Anterior cingulate cortex (tissue), 58 donors: ENCODE results near the gene CREG1.

ENCODE experiments used
- DNase-seq, 58 donors: peaks; one replicate each; lab custom pipeline; 2025; lab: John Stamatoyannopoulos, UW

CREG1 gene

DNA sequence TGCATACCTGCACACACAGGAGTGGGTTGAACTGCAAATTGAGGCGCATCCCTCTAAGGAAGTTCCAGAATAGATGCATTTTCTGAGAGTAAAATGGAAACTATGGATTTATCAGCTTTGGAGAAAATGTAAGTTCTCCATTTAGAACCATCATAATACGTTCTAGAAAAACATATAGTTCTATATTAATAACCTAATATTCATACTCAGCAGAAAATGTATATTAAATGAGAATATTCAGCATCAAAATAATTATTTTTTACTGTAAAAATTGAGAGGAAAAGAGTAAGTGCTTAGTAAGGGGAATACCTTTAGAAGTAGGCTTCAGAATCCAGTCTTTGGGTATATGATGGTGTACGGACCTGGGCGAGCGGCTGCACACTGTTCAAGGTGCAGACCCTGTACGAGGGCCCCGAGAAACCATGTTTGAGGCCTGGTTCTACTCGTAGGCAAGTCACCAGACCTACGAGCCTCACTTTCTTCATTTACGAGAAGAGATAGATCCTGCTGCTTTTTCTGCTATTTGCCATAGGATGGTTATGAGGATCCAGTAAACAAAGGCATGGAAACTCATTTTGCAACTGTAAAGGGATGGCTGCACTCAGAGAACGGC is 42.1 kb downstream of the CREG1 start:
- no peak for DNase-seq

DNA sequence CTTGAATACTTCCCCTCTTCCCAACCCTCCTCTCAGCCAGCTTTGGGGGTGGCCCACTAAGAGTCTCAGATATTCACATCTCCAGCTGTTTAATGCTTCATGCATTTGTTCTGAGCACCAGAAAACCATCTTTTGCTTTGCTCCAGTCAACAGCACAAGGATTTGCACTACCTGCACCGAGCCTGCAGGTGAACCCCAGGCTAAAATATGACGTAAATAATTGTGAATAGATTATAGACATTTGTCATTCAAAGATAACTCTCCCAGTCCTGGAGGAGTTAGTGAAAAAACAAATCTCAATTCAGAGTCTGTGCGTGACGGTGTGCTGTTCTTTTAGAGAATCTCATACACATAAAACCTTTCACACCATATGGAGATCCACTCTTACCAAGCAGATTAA is 42.7 kb downstream of the CREG1 start:
- DNase-seq: no peak

DNA sequence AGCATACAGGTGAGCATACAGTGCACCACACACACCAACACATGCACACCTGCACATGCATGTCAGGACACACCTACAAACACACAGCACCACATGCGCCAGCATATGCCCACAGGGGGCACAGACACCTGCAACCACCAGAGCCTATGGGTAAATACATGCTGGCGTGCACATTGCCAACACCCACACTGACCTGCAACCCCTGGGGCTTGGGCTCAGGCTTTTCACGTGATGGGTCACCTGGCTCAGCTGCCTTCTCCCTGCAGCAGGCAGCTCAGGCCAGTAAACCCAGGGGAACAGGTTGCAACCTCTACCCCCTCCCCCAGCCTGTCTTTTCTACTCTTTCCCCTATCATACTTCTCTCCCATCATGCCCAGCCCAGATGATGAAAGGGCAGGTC is 43.3 kb downstream of the CREG1 start:
- no peak for DNase-seq

DNA sequence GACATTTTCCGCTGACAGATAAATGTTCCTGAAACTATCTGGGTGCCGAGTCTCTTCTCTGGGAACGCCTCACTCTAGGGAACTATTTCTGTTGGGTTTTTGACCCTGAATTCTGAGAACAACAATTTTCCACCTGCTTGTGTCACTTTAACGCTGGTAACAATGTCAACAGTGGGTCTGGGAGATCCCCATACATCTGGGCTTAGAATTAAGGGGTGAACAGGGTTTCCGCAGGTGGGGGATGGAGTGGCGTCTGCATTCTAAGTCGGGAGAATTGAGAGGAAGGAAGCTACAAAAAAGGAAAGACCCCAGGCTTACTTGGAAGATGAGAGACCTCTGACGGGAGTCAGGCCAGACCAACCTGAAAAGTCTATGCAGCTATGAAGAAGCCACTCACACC is 44.0 kb downstream of the CREG1 start:
- no peak for DNase-seq

DNA sequence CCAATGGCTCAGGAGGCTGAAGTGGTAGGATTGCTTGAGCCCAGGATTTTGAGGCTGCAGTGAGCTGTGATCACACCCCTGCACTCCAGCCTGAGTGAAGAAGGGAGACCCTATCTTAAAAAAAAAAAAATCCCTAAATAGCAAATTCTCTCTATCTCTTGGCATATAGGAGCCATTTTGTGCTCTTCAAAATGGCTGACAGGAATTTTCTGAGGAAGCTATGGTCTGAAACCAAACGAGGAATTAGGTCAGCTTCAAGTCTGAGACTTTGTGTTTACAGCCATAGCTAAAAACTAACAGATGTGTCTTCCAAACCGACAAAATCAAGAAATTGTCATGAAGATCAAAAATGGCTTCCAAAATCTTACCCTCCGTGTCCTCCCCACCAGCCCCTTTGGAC is 45.8 kb downstream of the CREG1 start:
- no peak for DNase-seq

DNA sequence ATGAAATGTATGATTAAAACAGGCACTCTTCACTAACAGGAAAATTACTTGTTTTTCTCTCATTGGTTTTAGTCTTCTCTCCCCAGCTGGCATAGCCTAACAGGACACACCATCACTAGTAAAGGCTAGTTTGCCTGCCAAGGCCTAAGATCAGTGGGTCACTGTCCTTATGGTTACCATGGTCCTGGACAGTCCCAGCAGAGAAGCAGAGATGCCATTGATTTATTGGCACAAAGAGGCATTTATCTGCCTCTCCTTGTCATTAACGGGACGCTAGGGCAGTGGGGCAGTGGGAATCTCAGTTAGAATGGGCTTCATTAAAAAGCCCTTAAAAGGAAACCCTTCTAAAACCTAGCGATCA is 49.1 kb downstream of the CREG1 start:
- no peak for DNase-seq

DNA sequence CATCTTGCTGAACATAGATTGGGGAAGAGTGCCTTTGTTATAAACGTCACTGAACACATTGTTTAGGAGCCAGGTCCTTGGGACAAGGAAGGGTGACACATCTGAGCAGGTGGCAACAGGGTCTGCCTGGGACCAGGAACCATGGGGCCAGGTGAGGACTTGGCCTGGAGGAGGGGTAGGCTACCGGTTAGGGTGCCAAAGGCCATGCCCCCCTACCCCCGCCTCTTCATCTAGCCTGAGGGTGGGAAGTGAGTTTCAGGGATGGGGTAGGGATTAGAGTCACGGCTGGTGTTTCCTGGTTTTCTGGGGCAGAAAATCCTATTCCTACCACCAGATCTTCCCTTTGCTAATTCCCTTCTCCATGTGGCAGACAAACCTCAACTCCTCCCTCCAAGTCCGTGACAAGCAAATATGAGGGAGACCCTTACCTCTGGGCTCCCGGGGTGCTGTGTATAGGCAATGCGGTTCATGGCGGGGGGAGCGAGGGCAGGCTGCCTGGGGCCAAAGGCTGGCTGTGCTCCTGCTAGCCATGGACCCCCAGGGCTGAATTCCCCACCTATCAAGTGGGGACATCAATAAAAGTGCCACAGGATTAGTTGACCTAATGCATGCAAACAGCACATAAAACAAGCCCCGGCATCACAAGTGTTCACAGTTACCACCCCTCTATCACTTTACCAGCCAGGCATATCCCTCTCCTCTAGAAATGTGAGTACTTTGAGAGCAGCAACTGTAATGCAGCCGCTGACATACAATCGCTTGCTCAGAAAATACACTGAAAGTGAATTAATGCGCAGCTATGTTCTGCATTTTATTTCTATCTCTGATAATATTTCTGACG is 49.7 kb downstream of the CREG1 start:
- no peak for DNase-seq

DNA sequence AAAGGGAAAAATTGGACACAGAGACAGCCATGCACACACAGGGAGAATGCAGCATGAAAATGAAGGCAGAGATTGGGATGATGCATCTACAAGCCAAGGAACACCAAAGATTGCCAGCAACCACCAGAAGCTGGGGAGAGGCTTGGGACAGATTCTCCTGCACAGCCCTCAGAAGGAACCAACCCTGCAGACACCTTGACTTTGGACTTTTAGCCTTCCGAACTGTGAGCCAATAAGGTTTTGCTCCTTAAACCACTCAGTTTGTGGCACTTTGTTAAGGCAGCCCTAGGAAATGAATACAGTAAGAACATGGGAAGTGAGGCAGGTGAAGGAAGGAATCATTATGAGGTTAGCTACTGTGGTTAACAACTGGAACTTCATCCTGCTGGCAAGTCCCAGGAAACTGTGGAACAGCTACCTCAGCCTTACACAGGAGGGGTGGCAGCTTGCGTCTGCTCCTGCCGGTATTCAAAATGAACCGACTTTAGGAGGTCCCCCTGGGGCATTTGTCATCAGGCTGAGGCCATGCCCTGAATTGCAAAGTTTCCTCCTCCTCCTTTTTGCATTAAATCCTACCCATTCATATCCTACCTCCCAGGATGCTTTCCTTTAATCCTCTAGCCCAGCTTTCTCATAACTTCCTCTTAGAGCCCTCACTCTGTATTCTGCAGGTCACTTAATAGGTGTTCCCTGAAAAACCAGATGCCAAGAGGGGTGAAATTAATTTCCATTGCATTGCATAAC is 50.7 kb downstream of the CREG1 start:
- DNase-seq: no peak

DNA sequence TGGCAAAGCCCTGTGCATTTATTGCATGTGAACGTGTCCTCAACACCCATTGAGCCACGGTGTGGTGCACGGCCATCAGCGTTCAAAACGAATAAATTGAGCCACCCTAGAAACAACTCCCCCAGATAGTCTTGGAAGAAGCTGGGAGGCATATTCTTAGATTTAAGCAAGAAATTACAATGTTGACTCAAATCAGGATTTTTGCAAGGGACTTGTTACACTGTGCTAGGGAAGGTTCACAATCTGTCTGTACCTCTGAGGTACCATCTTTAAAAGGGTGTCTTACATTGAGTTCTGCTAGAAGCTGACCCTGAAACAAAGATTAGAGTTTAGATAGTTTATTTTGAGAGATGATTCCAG is 51.4 kb downstream of the CREG1 start:
- DNase-seq: no peak

DNA sequence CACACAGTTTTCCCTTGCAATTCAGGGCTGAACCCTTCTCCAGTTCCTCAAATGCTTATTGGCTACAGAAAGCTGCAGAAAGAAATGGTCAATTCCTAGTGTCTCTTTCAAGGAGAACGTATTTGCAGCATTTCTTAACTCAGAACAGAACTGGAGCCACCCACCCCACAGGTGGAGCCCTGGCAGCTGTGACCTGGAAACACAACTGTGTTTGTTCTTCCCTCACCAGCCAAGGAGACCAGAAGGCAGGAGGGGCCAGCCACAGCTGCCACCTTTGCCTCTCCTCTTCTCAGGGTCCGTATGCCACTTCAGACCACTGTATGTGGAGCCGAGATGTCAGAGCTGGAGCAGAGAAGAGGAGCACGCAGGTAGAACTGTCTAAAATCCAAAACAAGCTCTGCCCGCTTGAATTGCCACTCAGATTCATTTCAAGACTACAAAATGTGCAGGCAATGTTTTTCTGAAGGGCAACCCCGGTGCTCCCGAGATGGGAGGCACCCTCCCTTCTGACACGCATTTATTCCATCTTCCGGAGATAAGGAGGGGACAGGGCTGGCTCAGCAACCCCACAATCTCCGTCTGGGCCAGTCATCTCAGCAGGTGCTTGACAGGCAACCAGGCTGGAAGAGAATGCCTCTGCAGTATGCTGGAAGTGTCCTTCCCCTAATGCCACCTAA is 51.9 kb downstream of the CREG1 start:
- DNase-seq: no peak

DNA sequence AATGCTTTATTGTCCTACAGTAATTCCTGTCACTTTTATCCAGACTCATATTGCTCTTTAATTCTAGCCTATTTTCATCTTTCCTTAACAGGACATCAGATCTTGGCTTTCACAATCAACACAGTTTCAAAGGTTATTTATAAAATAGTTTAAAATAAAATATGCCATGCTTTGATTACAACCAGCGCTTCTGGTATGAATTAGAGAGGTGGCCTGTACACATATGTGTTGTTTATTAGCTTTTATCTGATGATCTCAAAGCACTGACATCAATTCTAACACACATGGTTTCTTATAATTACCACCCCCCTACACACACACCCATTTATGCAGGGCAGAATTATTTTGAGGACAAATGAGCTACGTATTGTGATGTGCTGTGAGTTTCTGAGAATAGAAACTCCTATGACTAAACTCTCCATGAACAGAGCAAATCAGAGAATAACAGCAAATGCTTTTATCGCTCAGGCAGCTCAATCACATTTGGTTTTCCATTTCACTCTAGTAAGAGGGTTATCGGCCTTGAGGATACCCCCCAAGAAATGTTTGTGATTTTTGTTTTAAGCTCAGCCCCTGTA is 53.2 kb downstream of the CREG1 start:
- DNase-seq: no peak

DNA sequence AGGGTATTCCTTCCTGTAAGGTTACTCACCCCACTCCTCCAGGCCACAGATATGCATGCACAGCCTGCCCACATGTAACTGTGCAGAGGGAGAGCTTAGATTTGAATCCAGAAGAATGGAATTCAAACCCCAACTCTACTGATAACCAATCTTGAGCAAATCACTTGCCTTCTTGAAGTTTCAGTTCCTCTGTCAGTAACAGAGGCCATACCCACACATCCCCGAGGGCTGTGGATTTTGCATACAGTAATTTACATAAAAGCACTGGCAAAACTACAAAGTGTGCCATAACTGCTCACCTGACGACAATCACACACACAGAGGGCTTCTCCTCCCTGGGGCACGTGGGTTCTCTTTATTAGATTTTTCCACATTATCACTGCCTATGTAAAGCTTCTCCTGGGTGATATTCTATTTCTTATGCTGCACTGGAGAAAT is 53.9 kb downstream of the CREG1 start:
- DNase-seq: no peak

DNA sequence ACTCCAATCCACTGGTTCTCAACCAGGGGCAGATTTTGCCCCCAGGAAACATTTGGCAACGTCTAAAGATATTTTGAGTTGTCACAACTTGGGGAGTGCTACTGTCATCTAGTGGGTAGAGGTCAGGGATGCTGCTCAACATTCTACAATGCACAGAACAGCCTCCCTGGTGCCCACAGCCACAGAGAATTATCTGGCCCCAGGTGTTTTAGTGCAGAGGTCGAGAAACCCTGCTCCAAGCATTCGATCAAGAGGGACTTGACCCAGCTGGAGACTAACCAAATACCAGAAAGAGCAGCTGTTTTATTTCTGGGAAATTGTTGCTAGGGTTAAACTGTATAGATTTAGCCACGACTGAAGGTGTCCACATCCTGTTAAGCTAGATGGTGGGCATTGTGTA is 54.5 kb downstream of the CREG1 start:
- no peak for DNase-seq

DNA sequence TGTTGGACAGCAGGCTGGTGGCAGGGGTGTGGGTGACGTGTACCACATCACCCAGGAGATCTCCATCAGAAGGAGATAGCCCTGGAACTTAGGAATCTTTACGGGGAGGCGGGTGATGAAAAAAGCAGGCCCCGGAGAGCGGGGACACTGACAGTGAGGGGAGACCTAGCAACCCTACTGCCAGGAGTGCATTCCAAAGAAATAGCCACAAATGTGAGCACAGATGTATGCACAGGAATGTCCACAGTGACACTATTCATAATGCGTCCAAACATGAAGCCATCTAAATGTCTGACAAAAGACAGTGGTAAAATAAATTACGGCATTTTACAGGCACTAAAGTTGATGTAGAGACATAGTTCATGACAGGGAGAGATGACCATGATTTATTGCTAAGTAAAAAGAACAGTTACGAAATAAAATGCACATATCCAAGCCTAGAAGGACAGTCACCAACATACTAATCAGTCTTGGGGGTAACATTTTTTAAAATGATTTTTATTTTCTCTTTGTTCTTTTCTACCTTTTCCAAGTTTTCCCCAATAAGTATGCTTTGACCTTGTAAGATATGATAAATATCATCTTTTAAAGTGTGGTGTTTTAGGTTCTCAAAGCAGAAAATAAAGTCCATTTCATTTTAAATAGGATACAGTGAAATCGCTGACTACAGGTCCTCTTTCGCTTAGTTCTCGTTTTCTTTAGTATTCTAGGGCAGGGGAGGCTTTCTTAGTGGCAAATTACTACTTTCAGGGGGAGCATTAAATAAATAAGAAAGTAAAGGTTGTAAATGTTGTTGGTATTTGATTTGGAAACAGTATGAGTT is 56.6 kb downstream of the CREG1 start:
- no peak for DNase-seq

DNA sequence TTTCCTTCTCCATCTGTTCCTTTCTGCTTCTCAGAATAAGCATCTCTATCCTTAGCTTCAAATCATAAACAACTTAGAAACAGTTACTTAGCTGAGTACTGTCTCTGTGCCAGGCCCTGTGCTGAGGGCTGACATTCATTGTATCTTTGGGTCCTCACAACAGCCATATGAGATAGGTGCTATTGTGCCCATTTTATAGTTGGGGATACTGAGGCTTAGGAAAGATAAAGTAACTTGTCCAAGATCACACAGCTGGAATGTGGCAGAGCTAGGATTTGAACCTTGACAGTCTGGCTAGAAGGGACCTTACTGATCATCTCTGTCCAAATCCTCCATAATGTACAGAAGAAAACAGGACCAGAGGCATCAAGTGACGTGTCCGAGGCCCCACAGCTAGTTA is 60.2 kb downstream of the CREG1 start:
- DNase-seq: no peak

DNA sequence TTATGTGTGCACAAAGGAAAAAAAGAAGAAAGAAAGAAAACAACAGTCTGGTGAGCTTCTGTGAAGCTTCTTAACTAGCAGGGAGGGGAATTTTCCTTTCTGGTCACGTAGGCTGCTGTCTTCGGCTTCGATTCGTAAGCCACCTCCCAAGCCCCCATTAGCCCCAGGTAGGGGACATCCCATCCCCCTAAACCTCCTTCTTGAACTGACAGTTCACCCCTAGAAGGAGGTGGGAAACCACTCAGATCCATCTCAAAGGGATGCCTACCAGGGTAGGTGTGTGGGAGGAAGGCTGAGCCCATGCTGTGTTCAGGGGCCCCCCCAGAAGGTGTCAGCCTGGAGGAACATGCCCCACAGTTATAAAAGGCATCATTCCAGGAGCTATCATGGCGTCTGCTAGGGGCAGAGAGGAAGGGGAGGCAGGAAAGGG is 61.1 kb downstream of the CREG1 start:
- DNase-seq: no peak

DNA sequence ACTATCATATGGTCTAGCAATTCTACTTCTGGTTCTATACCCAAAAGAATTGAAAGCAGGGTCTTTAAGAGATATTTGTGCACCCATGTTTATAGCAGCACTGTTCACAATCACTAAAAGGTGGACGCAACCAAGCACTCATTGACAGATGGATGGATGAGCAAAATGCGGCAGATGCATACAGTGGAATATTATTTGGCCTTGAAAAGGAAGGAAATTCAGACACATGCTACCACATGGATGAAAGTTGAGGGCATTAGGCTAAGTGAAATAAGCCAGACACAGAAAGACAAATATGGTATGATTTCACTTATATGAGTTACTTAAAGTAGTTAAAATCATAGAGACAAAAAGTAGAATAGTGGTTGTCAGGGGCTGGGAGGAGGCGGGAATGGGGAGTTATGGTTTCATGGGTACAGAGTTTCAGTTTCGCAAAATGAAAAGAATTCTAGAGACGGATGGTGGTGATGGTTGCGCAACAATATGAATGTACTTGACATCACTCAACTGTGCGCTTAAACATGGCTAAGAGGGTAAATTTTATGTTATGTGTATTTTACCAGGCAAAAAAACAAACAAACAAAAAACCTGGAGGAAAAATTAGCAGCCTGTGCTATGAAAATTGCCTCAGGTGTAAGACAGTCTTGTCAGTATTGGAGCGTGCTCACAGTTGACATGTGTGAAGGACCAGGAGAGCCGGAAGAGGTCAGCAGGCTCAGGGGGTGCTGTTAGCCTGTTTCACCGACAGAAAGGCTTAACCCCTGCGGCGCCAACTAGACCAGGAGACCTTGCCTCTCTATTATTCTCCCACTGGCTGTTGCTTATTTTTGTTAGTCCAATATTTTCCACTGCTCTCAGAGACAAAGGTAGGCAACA is 61.7 kb downstream of the CREG1 start:
- DNase-seq: no peak
